Measurements from ENCODE around the gene ADGRF3. TPM values are rescaled to one million over a fixed set of nuclear protein-coding genes. Genes with fewer than 3 reads are reported as not detected.

The ADGRF3 gene
- total RNA-seq, 2 donors from 2014 or later: 0.34 TPM; not detected in 1

DNA sequence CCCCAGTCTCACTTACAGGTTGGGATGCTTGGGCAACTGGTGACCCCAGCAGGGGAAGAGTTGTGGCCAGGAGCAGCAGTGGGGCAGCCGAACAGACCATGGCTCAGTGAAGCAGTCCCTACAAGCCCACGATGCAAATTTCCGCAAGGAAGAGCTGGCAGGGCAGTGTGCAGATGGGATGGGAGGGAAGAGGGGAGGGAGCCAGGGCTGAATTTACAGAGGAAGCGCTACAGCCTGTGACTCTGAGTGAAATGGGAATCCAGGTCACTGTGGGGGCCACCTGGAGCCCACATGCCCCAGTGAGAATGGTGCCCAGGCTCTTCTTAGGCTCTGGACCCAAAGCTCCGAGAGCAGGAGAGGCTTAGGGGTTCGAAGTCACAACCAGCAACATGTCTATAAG is 27.6 kb downstream of the ADGRF3 start:
- 74% methylated on average over 6 of the region's 6 CpGs for WGBS
- no peaks in the 10 kb centered on the region for H3K27me3 ChIP-seq (replicated peaks; ENCODE audit: insufficient read depth)
- H3K9me3 ChIP-seq: no peaks in the 10 kb centered on the region
- no peak overlapping the region for H3K27ac ChIP-seq
- no peak overlapping the region for H3K4me3 ChIP-seq
- no peaks in the 10 kb centered on the region for H3K36me3 ChIP-seq
- no peak for DNase-seq (ENCODE audit: low spot score)
- intact Hi-C loops (cut with DNase I): no loop called here
- no peaks in the 10 kb centered on the region for H3K4me1 ChIP-seq (replicated peaks)
- TF ChIP-seq POLR2AphosphoS5 (IDR thresholded peaks at IDR 0.05): no peak
- TF ChIP-seq, protein P1, sequence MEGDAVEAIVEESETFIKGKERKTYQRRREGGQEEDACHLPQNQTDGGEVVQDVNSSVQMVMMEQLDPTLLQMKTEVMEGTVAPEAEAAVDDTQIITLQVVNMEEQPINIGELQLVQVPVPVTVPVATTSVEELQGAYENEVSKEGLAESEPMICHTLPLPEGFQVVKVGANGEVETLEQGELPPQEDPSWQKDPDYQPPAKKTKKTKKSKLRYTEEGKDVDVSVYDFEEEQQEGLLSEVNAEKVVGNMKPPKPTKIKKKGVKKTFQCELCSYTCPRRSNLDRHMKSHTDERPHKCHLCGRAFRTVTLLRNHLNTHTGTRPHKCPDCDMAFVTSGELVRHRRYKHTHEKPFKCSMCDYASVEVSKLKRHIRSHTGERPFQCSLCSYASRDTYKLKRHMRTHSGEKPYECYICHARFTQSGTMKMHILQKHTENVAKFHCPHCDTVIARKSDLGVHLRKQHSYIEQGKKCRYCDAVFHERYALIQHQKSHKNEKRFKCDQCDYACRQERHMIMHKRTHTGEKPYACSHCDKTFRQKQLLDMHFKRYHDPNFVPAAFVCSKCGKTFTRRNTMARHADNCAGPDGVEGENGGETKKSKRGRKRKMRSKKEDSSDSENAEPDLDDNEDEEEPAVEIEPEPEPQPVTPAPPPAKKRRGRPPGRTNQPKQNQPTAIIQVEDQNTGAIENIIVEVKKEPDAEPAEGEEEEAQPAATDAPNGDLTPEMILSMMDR (IDR thresholded peaks at IDR 0.05): no peak
- no peak for TF ChIP-seq POLR2A (IDR thresholded peaks at IDR 0.05)

GRCh38 chr2:26317377-26318105 is 29.0 kb downstream of the ADGRF3 start:
- Histone ChIP-seq H3K4me1 (replicated peaks) (no peaks in the 10 kb centered on the region), H3K9me3 (no peaks in the 10 kb centered on the region), H3K36me3 (no peaks in the 10 kb centered on the region), H3K27me3 (replicated peaks; ENCODE audit: insufficient read depth) (no peaks in the 10 kb centered on the region), H3K27ac (no peak overlapping the region), H3K4me3 (no peak overlapping the region)
- intact Hi-C loops (cut with DNase I): no loop called here
- 85% methylated on average over 8 of the region's 8 CpGs for WGBS
- TF ChIP-seq, protein P1 (IDR thresholded peaks at IDR 0.05): no peak
- TF ChIP-seq POLR2AphosphoS5 (IDR thresholded peaks at IDR 0.05): no peak
- no peak for TF ChIP-seq POLR2A (IDR thresholded peaks at IDR 0.05)
- no peak for DNase-seq (ENCODE audit: low spot score)

DNA sequence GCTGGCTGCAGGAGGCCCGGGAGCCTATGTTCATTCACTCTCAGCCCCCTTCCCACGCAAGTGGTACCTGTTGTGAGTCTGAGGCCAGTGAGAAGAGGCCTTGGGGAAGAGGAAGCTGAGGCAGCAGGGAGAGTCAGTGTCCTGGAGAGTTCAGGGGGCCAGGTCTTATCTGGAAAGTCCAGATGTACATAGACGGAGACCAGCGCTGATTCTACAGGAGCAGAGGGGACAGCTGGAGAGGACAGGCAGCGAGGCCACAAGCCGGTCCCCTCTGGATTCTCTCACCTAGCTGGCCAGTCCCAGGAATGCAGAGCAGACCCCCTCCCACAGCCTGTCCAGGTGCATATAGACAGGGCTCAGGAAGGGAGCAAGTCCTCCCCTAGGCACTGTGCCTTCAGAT is 29.7 kb downstream of the ADGRF3 start:
- 89% methylated on average over 6 of the region's 6 CpGs for WGBS
- DNase-seq (ENCODE audit: low spot score): no peak
- intact Hi-C loops (cut with DNase I): no loop called here
- TF ChIP-seq POLR2A (IDR thresholded peaks at IDR 0.05) (no peak), POLR2AphosphoS5 (IDR thresholded peaks at IDR 0.05) (no peak)
- TF ChIP-seq, protein P1 (IDR thresholded peaks at IDR 0.05): no peak
- Histone ChIP-seq H3K27ac (no peak overlapping the region), H3K27me3 (replicated peaks; ENCODE audit: insufficient read depth) (no peaks in the 10 kb centered on the region), H3K36me3 (no peaks in the 10 kb centered on the region), H3K4me1 (replicated peaks) (no peaks in the 10 kb centered on the region), H3K9me3 (no peaks in the 10 kb centered on the region), H3K4me3 (no peak overlapping the region)

GRCh38 chr2:26316041-26316440 is 30.5 kb downstream of the ADGRF3 start:
- TF ChIP-seq POLR2A (IDR thresholded peaks at IDR 0.05): no peak
- TF ChIP-seq, protein P1 (IDR thresholded peaks at IDR 0.05): no peak
- TF ChIP-seq POLR2AphosphoS5 (IDR thresholded peaks at IDR 0.05): no peak
- Histone ChIP-seq H3K4me1 (replicated peaks) (no peaks in the 10 kb centered on the region), H3K9me3 (no peaks in the 10 kb centered on the region), H3K4me3 (no peak overlapping the region), H3K27ac (no peak overlapping the region), H3K27me3 (replicated peaks; ENCODE audit: insufficient read depth) (no peaks in the 10 kb centered on the region), H3K36me3 (no peaks in the 10 kb centered on the region)
- DNase-seq (ENCODE audit: low spot score): no peak
- intact Hi-C loops (cut with DNase I): no loop called here
- WGBS: 55% methylated on average over 2 of the region's 2 CpGs

GRCh38 chr2:26314243-26314642 is 32.3 kb downstream of the ADGRF3 start:
- Histone ChIP-seq H3K27me3 (replicated peaks; ENCODE audit: insufficient read depth) (no peaks in the 10 kb centered on the region), H3K4me1 (replicated peaks) (no peaks in the 10 kb centered on the region), H3K27ac (no peak overlapping the region), H3K36me3 (no peaks in the 10 kb centered on the region), H3K4me3 (no peak overlapping the region), H3K9me3 (no peaks in the 10 kb centered on the region)
- TF ChIP-seq POLR2A (IDR thresholded peaks at IDR 0.05) (no peak), POLR2AphosphoS5 (IDR thresholded peaks at IDR 0.05) (no peak)
- TF ChIP-seq, protein P1 (IDR thresholded peaks at IDR 0.05): no peak
- 82% methylated on average over 8 of the region's 8 CpGs for WGBS
- intact Hi-C loops (cut with DNase I): no loop called here
- no peak for DNase-seq (ENCODE audit: low spot score)
